Upper lobe of left lung (tissue), 6 donors: ENCODE measurements around the gene ADH1C. TPM values are rescaled to one million over a fixed set of nuclear protein-coding genes. Genes with fewer than 3 reads are reported as not detected.

Experiments used
- ATAC-seq, 2 donors: fragments of 200-7000 bp; cut with Tn5 transposase; one replicate each; pipeline ENCODE4 v1.9.1; 2022; ENCODE audit warnings: mild to moderate bottlenecking in 2 of 2, moderate library complexity in 2 of 2; ENCODE audit not compliant: low FRiP score in 2 of 2
- DNase-seq, 2 donors: peaks; one replicate each; pipeline ENCODE4 v3.0.0-alpha.2; 2019 to 2020
- H3K27ac ChIP-seq, 4 donors: fragments of 200-600 bp; sonication (generic); one replicate each; pipeline ENCODE4 v1.5.1; 2016 to 2019
- H3K27me3 ChIP-seq, 4 donors: fragments of 200-600 bp; sonication (generic); one replicate each; pipeline ENCODE4 v1.5.1; 2017 to 2019
- H3K36me3 ChIP-seq, 4 donors: fragments of 200-600 bp; sonication (generic); one replicate each; pipeline ENCODE4 v1.5.1; 2016 to 2019
- H3K4me1 ChIP-seq, 4 donors: fragments of 200-600 bp; sonication (generic); one replicate each; pipeline ENCODE4 v1.5.1; 2018 to 2019
- H3K4me3 ChIP-seq, 4 donors: fragments of 200-600 bp; sonication (generic); one replicate each; pipeline ENCODE4 v1.5.1; 2017 to 2019; ENCODE audit warnings: mild to moderate bottlenecking in 2 of 4, moderate library complexity in 1 of 4
- H3K9me3 ChIP-seq, 4 donors: fragments of 200-600 bp; sonication (generic); one replicate each; pipeline ENCODE4 v1.5.1; 2018 to 2019
- EP300 ChIP-seq, 4 donors: sonication (generic); formaldehyde crosslinking; IDR thresholded peaks; one replicate each; pipeline ENCODE4 v1.5.1; 2017; ENCODE audit warnings: antibody characterized with exemption in 4 of 4, control low read depth in 2 of 4
- POLR2A ChIP-seq, 4 donors: fragments of 450-650 bp; IDR thresholded peaks; one replicate each; pipeline ENCODE4 v1.5.1; 2016 to 2017; ENCODE audit warnings: antibody characterized with exemption in 4 of 4, mild to moderate bottlenecking in 2 of 4
- POLR2AphosphoS5 ChIP-seq, 2 donors: sonication (generic); formaldehyde crosslinking; IDR thresholded peaks; one replicate each; pipeline ENCODE4 v1.5.1; 2017; ENCODE audit warnings: antibody characterized with exemption in 2 of 2
- WGBS, 2 donors: methylation state at CpG; one replicate each; pipeline ENCODE4 v1.1.5; 2017 to 2018; 5-methylcytosine and 5-hydroxymethylcytosine counted together
- total RNA-seq, 6 donors: library from RNA; depleted of rRNA in 4 of 6; stranded (reverse); fragments of >200 nt in 4 of 6; gene quantifications; one replicate each; pipeline versions ENCODE4 v1.1.0 to v1.2.1, GENCODE V29; 2016 to 2021
- TF ChIP-seq, protein P1 (sequence below), 6 experiments: fragments of 450-650 bp in 4 of 6; fragments of 200-600 bp in 2 of 6; sonication (generic) in 2 of 6; IDR thresholded peaks; one replicate each; pipeline ENCODE4 v1.5.1; 2016 to 2019; ENCODE audit warnings: antibody characterized with exemption in 6 of 6
- donor health status: DM: no; HTN: no; CAD: no; lungs with moderate emphysema.
- donor health status: DM: no; HTN: yes; CAD: no; lungs with severe emphysema.

ADH1C gene
- total RNA-seq, 6 donors from 2014 or later, result 2.0 to 57.7 (median 7.6) TPM

GRCh38 chr4:99301376-99302164 lies 51.0 kb downstream of the ADH1C start:
- no peaks in the 10 kb centered on the region for H3K27me3 ChIP-seq
- no peaks in the 10 kb centered on the region for H3K9me3 ChIP-seq
- H3K4me1 ChIP-seq, result peaks cover 0 to 4% (median 3%) of the 10 kb centered on the region in 4 donors
- 77 to 86% methylated on average over 7 of the region's 7 CpGs for WGBS, 2 donors
- H3K36me3 ChIP-seq, result no peaks in the 10 kb centered on the region
- TF ChIP-seq POLR2AphosphoS5 (IDR thresholded peaks at IDR 0.05) (no peak), EP300 (IDR thresholded peaks at IDR 0.05) (no peak), POLR2A (IDR thresholded peaks at IDR 0.05) (no peak)
- TF ChIP-seq, protein P1, sequence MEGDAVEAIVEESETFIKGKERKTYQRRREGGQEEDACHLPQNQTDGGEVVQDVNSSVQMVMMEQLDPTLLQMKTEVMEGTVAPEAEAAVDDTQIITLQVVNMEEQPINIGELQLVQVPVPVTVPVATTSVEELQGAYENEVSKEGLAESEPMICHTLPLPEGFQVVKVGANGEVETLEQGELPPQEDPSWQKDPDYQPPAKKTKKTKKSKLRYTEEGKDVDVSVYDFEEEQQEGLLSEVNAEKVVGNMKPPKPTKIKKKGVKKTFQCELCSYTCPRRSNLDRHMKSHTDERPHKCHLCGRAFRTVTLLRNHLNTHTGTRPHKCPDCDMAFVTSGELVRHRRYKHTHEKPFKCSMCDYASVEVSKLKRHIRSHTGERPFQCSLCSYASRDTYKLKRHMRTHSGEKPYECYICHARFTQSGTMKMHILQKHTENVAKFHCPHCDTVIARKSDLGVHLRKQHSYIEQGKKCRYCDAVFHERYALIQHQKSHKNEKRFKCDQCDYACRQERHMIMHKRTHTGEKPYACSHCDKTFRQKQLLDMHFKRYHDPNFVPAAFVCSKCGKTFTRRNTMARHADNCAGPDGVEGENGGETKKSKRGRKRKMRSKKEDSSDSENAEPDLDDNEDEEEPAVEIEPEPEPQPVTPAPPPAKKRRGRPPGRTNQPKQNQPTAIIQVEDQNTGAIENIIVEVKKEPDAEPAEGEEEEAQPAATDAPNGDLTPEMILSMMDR (IDR thresholded peaks at IDR 0.05), result no peak
- DNase-seq, result no peak
- H3K27ac ChIP-seq, result peak overlapping the region; percentile 6 to 65 (median 62)
- ATAC-seq, result peak in 1 of 2 donors; percentile 15
- no peak overlapping the region for H3K4me3 ChIP-seq

DNA sequence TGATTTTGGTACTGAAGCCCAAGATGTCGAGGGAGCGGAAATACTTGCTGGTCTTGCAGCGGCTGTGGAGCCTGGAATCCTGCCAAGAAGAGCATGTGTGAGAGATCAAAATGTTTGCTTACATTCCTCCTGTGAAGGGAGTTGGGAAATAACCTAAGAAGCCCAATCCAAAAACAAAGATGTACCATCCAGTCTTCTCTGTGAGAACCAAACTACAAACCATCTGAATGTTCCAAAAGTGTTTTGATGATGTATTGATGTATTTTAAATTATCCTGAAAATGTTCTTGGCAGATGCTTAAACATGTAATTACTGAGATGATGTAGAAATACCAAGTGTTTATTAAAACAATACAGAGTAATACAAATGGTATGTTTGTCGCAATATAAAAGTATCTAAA lies 51.6 kb downstream of the ADH1C start:
- WGBS, 2 donors, result 36 to 43% methylated on average over 4 of the region's 4 CpGs
- Histone ChIP-seq H3K27me3 (no peaks in the 10 kb centered on the region), H3K4me3 (no peak overlapping the region), H3K9me3 (no peaks in the 10 kb centered on the region), H3K27ac (no peak overlapping the region), H3K4me1 (peaks cover 0 to 4% (median 3%) of the 10 kb centered on the region in 4 donors), H3K36me3 (no peaks in the 10 kb centered on the region)
- DNase-seq (peak in 1 of 2 donors; percentile 77), ATAC-seq (peak; percentile 63 to 91)
- TF ChIP-seq POLR2AphosphoS5 (IDR thresholded peaks at IDR 0.05) (peak; percentile 43 to 57), EP300 (IDR thresholded peaks at IDR 0.05) (peak in 1 of 4 donors; percentile 14), POLR2A (IDR thresholded peaks at IDR 0.05) (no peak)

DNA sequence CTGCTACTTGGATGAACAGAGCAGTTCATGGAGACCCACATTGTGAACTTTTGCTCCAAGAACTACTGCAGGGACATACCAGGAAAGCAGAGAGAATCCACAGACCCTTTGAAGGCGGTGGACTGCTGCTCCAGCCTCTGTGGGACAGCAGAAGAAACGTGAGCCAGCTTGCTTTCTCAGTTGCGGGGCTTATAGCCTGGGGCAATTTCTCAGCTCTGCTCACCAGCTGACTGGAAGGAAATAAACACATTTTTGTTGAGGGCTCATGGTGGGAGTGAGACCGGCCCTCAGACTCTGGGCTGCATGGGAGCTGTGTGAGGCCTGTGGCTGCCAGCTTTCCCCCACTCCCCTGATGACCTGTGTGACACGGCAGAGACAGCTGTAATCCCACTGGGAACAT lies 59.2 kb downstream of the ADH1C start:
- Histone ChIP-seq H3K36me3 (no peaks in the 10 kb centered on the region), H3K9me3 (no peaks in the 10 kb centered on the region), H3K4me1 (no peaks in the 10 kb centered on the region), H3K27me3 (no peaks in the 10 kb centered on the region), H3K4me3 (no peak overlapping the region), H3K27ac (no peak overlapping the region)
- 75 to 98% methylated on average over 5 of the region's 5 CpGs for WGBS, 2 donors
- ATAC-seq, result no peak
- TF ChIP-seq, protein P1 (IDR thresholded peaks at IDR 0.05), result no peak
- TF ChIP-seq POLR2AphosphoS5 (IDR thresholded peaks at IDR 0.05), result no peak
- no peak for TF ChIP-seq EP300 (IDR thresholded peaks at IDR 0.05)
- TF ChIP-seq POLR2A (IDR thresholded peaks at IDR 0.05), result no peak
- DNase-seq, result no peak

DNA sequence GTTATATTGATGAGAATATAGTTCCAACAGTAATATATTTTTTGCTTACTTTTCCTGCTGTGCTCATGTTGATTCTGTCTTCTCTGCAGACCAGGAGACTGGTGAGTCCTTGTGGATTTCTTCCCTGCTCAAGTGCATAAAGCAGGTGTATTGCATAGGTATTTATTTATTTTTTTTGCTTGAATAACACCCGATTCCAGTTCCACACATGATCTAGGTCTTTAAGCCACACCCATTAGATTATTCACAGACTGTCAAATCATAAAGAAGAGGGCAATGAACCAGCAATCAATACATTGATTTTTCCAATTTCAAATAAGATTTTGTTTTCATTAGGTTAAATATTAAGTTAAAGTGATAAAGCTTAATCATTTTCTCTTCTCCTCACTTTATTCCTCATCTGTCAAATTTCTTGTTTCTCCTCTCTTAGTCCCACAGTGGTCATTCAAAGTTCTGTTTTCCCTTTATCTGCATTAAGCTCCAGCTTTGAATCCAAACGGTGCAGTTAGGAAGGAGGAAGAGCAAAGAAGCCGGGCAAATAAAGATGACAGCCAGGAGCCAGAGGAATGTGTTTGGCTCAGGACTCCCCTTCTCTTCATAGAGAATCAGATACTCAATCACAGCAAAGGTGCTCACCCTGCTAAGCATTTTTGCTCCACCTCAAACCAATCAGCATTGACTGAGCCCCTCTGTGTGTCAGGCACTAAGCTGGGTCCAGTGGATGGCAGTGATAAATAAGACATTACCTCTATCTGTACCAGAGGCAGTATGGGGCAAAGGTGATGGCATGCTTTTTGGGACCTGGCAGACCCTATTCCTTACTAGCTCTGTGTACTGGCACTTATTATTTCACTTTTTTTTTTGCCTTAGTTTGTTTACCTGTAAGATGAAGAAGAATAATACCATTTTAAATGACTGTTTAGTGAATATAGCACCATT lies 61.4 kb downstream of the ADH1C start, which contains the start of gene ADH1A:
Gene ADH1A, minus strand, starts transcription at position 138 of the 939 bp plus-strand sequence. Its CDS starts 71 bp downstream, at position 67.
- no peaks in the 10 kb centered on the region for H3K36me3 ChIP-seq
- 68 to 80% methylated on average over 3 of the region's 3 CpGs for WGBS, 2 donors
- no peaks in the 10 kb centered on the region for H3K27me3 ChIP-seq
- no peak within 1 kb of the TSS for H3K4me3 ChIP-seq
- no peak within 1 kb of the TSS for H3K27ac ChIP-seq
- H3K4me1 ChIP-seq, result no peaks in the 10 kb centered on the region
- ATAC-seq (no peak), DNase-seq (no peak)
- TF ChIP-seq, protein P1 (IDR thresholded peaks at IDR 0.05), result no peak
- no peak for TF ChIP-seq EP300 (IDR thresholded peaks at IDR 0.05)
- TF ChIP-seq POLR2AphosphoS5 (IDR thresholded peaks at IDR 0.05), result no peak
- TF ChIP-seq POLR2A (IDR thresholded peaks at IDR 0.05), result no peak
- no peaks in the 10 kb centered on the region for H3K9me3 ChIP-seq

Other genes starting within 250 kb of the ADH1C start
- gene ADH4, start 208.4 kb downstream of the ADH1C start, total RNA-seq, result under 1 TPM in 3 of 6 donors, not detected in 3; 0.22 to 0.67 (median 0.31) TPM
- gene ADH6, start 133.5 kb downstream of the ADH1C start, total RNA-seq, result 1 to 10 TPM in 1 of 6 donors, under 1 TPM in 3, not detected in 2; 0.30 to 1.3 (median 0.39) TPM
- gene ADH1A, start 61.8 kb downstream of the ADH1C start, total RNA-seq, result 1 to 10 TPM in 2 of 6 donors, not detected in 4; 1.9 to 3.4 TPM
- gene ADH1B, start 31.3 kb downstream of the ADH1C start, total RNA-seq, result 100 to 1,000 TPM; 126 to 887 (median 394) TPM
- gene ADH7, start 82.6 kb upstream of the ADH1C start, total RNA-seq, result 1 to 10 TPM in 1 of 6 donors, under 1 TPM in 2, not detected in 3; 0.15 to 9.2 (median 0.30) TPM
- gene C4orf17, start 158.3 kb upstream of the ADH1C start, total RNA-seq, result not detected
- 10 to 100 TPM in 2 of 6 donors, 1 to 10 TPM in 3, under 1 TPM in 1; 1.00 to 22.8 (median 5.2) TPM for gene TRMT10A, start 211.3 kb upstream of the ADH1C start, total RNA-seq
- under 1 TPM in 5 of 6 donors, not detected in 1; 0.22 to 0.79 (median 0.47) TPM for gene MTTP, start 222.1 kb upstream of the ADH1C start, total RNA-seq